ENCODE results near the gene HPCAL1. TPM values are rescaled to one million over a fixed set of nuclear protein-coding genes. Genes with fewer than 3 reads are reported as not detected.

The HPCAL1 gene
- polyA plus RNA-seq, 3 donors = 82.1 to 99.5 (median 98.0) TPM

- peak in 2 of 3 donors; percentile 49 to 51 for DNase-seq
- H3K4me3 ChIP-seq (replicated peaks in 1 of 3; ENCODE audit: low read depth in 2 of 3, low read length in 3 of 3) = peak overlapping the region; percentile 29 to 71 (median 40)
- 3% methylated on average over 30 of the region's 32 CpGs for WGBS (ENCODE audit: insufficient coverage)
- no peaks in the 10 kb centered on the region for H3K27me3 ChIP-seq (ENCODE audit: control insufficient read depth in 2 of 2, insufficient read depth in 2 of 2, low read length in 2 of 2)
- peaks cover 23 to 24% of the 10 kb centered on the region in 2 donors for H3K36me3 Mint-ChIP-seq
- intact Hi-C loops (cut with micrococcal nuclease) = loop anchor here (5.0 to 10.0 kb wide), 2 partner anchors 325 to 493 kb away; partner anchors contain the start of genes GRHL1 (in 2 of the 2) and RRM2 (in 1 of the 2)
- H3K27ac ChIP-seq (ENCODE audit: low read depth in 1 of 2, low read length in 2 of 2) = peak overlapping the region; percentile 64 to 83
- peaks cover 20% of the 10 kb centered on the region for H3K79me2 ChIP-seq (ENCODE audit: insufficient read depth, low read length)
- peak overlapping the region; percentile 18 to 88 (median 82) for H3K27ac Mint-ChIP-seq
- peak overlapping the region; percentile 75 for H2AFZ ChIP-seq (ENCODE audit: insufficient read depth, low read depth, low read length, poor library complexity, severe bottlenecking)
- H4K20me1 ChIP-seq (ENCODE audit: insufficient read depth, low read length) = peaks cover 23% of the 10 kb centered on the region
- no peaks in the 10 kb centered on the region for H3K9me3 Mint-ChIP-seq
- H3K4me3 Mint-ChIP-seq = peak overlapping the region; percentile 68 to 94
- no peak for TF ChIP-seq CTCF (IDR thresholded peaks at IDR 0.05)
- no peaks in the 10 kb centered on the region for H3K9me3 ChIP-seq (replicated peaks in 1 of 2; ENCODE audit: control insufficient read depth in 1 of 2, insufficient read depth in 1 of 2, low read length in 2 of 2)
- H3K4me1 Mint-ChIP-seq = peaks cover 39% of the 10 kb centered on the region
- peaks cover 36 to 50% of the 10 kb centered on the region in 2 donors for H3K4me1 ChIP-seq (ENCODE audit: control insufficient read depth in 1 of 2, insufficient read depth in 2 of 2, low read length in 2 of 2)
- H3K4me2 ChIP-seq (replicated peaks; ENCODE audit: extremely low read depth, low read length, poor library complexity, severe bottlenecking) = peak overlapping the region; percentile 81
- peak overlapping the region; percentile 73 for H3K9ac ChIP-seq (ENCODE audit: insufficient read depth, low read length, poor library complexity, severe bottlenecking)
- H3K36me3 ChIP-seq (replicated peaks in 1 of 2; ENCODE audit: control insufficient read depth in 1 of 2, insufficient read depth in 2 of 2, low read length in 2 of 2) = peaks cover 14 to 25% of the 10 kb centered on the region in 2 donors
- H3K27me3 Mint-ChIP-seq (ENCODE audit: low read depth in 3 of 3) = no peaks in the 10 kb centered on the region
Measured at GRCh38 chr2:10447300-10447894, 144.7 kb downstream of the HPCAL1 start.

DNA sequence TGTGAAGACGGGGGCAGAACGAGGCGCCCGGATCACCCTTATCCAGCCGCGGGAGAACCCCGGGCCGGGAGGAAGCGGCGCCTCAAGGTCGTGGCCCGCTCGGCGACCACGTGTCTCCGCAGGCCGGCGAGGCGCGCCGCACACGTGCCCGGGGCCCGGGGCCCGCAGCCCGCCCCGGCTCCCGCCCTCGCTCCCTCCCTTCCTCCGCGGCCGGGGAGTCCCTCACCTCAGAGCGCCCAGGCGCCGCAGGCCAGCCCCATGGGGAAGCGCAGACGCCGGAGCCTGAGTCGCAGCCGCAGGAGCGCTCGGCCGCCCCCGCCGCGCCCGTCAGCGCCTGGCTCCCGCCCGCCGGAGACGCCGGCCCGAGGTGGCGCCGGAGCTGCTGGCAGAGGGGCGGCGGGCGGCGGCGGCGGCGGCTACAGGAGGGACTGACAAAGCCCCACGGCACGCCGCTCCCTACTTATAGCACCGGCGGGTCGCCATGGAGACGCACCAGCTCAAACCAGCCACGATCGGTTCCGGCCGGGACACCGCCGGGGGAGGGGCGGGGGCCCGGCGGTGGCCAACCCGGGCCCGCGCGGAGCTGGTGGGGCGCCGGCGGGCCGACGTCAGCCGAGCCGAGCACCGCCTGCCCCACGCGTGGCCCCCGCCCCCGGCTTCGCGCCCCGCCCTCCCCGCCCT lies 145.3 kb downstream of the HPCAL1 start, which contains the start of gene ODC1:
Gene ODC1, minus strand, starts transcription at position 433 of the 681 bp plus-strand sequence. CDS start 3,295 bp downstream, outside the sequence.
- Histone ChIP-seq H4K20me1 (ENCODE audit: insufficient read depth, low read length) (peaks cover 23% of the 10 kb centered on the region), H3K36me3 (replicated peaks in 1 of 2; ENCODE audit: control insufficient read depth in 1 of 2, insufficient read depth in 2 of 2, low read length in 2 of 2) (peaks cover 10 to 19% of the 10 kb centered on the region in 2 donors), H3K27ac (ENCODE audit: low read depth in 1 of 2, low read length in 2 of 2) (peak within 1 kb of the TSS; percentile 75 to 83), H3K9me3 (replicated peaks in 1 of 2; ENCODE audit: control insufficient read depth in 1 of 2, insufficient read depth in 1 of 2, low read length in 2 of 2) (no peaks in the 10 kb centered on the region), H3K4me1 (ENCODE audit: control insufficient read depth in 1 of 2, insufficient read depth in 2 of 2, low read length in 2 of 2) (peaks cover 36 to 50% of the 10 kb centered on the region in 2 donors), H3K4me3 (replicated peaks in 1 of 3; ENCODE audit: low read depth in 2 of 3, low read length in 3 of 3) (peak within 1 kb of the TSS; percentile 50 to 74 (median 58)), H3K9ac (ENCODE audit: insufficient read depth, low read length, poor library complexity, severe bottlenecking) (peak within 1 kb of the TSS; percentile 73), H3K79me2 (ENCODE audit: insufficient read depth, low read length) (peaks cover 20% of the 10 kb centered on the region), H3K27me3 (ENCODE audit: control insufficient read depth in 2 of 2, insufficient read depth in 2 of 2, low read length in 2 of 2) (no peaks in the 10 kb centered on the region), H2AFZ (ENCODE audit: insufficient read depth, low read depth, low read length, poor library complexity, severe bottlenecking) (peak within 1 kb of the TSS; percentile 86), H3K4me2 (replicated peaks; ENCODE audit: extremely low read depth, low read length, poor library complexity, severe bottlenecking) (peak within 1 kb of the TSS; percentile 85)
- Mint-ChIP-seq H3K36me3 (peaks cover 18 to 20% of the 10 kb centered on the region in 2 donors), H3K27ac (peak within 1 kb of the TSS; percentile 69 to 88 (median 82)), H3K4me3 (peak within 1 kb of the TSS; percentile 72 to 94), H3K9me3 (no peaks in the 10 kb centered on the region), H3K4me1 (peaks cover 40% of the 10 kb centered on the region), H3K27me3 (ENCODE audit: low read depth in 3 of 3) (no peaks in the 10 kb centered on the region)
- peak; percentile 61 to 87 (median 86) for DNase-seq
- WGBS (ENCODE audit: insufficient coverage) = under 1% methylated on average over 83 of the region's 99 CpGs
- intact Hi-C loops (cut with micrococcal nuclease) = loop anchor here (5.0 to 10.0 kb wide), 2 partner anchors 326 to 493 kb away; partner anchors contain the start of genes GRHL1 (in 2 of the 2) and RRM2 (in 1 of the 2)
- no peak for TF ChIP-seq CTCF (IDR thresholded peaks at IDR 0.05)
